HG03025 (cell line): ENCODE data around the gene GJB6.

Experiments used
- ATAC-seq: cut with Tn5 transposase; IDR thresholded peaks from one replicate; pipeline ENCODE4 v1.9.1; 2021; ENCODE audit warnings: mild to moderate bottlenecking, moderate library complexity; ENCODE audit not compliant: unreplicated experiment, low FRiP score

Gene GJB6

DNA sequence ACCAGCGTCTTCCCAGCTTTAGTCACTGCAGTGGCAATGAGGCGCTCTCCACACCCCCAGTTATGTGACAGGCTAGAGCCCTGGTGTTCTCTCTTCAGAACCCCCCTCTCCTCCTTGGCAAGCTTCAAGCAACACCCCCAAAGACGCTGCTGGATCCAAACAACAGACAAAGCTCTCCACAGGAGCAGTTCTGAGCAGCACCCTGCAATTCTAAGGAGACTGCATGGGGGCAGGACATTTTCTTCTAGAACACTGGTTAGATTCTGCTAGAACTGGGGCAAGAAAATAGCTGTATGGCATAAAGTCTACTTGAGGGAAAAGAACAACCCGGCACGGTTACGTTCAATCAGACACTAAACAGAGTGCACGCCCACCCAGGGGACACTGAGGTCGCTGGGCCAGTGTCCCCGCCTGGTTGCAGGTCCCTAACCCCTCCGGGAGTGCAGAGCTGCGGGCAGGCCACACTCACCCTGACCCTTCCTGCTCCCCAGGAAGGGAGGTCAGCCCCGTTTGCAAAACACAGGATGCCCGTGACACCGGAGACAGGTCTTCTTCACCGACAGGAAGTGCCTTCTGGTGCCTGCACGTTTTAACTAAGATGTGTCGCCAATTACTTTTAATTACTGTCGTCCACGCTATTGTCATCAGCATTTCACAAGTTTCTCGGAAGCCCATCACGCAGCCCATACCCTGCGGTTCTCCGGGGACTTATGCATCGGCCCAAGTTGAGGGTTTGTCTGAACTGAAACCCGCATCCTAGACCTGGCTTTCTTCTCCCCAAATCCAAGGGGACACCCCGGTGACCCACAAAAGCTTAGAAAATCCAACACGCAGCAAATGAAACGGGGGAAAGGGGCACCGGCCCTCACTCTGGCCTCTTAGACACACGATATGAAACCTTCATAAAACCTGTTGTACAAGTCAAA, 943 bp downstream of the GJB6 start:
- ATAC-seq: no peak

- ATAC-seq: no peak
These were observed 4.4 kb downstream of the GJB6 start for GRCh38 chr13:20227730-20228129.

GRCh38 chr13:20227288-20227687, 4.8 kb downstream of the GJB6 start:
- no peak for ATAC-seq

DNA sequence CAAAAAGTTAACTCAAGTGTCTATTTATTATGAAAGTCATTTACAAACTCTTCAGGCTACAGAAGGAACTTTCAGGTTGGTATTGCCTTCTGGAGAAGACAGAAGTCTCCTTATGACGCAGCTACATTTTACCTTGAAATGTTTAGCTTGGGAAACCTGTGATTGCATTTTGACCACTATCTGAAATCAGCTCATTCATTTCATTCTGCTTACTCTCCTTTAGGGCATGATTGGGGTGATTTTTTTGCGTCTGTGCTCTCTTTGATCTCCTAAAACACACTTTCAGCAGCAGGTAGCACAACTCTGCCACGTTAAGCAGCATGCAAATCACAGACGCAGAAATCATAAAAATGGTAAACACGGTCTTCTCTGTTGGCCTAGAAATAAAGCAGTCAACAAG, 9.6 kb downstream of the GJB6 start:
- no peak for ATAC-seq

DNA sequence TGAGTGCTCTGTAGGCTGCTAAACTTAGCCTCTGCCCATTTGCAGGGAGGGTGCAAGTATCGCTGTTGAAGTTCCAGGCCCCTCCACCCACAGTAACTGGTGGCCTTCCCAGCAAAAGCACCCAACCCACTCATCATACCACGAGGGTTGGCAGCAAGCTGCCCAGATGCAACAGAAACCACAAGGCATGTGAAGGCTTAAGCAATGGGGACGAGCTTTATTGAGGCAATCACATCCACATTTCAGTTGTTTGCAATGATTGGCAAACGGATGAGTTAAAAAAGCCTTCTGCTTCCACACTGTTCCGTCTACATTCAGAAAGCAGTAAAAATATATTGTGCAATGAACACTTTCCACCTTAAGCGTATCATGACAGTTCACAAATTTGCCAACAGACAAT, 10.3 kb downstream of the GJB6 start:
- no peak for ATAC-seq

DNA sequence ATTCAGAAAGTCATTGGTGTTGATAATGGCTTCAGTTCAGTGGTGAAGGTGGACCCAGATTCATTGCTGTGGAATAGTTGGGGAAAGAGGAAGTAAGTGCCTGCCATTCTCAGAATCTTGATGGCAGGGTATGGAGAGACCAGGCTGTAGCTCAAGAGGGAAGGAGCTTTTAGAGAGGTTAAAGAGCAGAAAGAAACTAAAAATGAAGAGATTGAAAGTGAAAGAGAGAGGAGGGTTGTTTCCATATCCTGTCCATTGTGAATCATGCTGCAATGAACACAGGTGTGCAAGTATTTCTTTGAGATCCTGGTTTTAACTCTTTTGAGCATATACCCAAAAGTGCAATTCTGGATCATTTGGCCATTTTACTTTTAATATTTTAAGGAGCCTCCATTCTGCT, 12.5 kb downstream of the GJB6 start:
- peak; percentile 89 for ATAC-seq

GRCh38 chr13:20217168-20217567, 15.0 kb downstream of the GJB6 start:
- ATAC-seq: no peak

DNA sequence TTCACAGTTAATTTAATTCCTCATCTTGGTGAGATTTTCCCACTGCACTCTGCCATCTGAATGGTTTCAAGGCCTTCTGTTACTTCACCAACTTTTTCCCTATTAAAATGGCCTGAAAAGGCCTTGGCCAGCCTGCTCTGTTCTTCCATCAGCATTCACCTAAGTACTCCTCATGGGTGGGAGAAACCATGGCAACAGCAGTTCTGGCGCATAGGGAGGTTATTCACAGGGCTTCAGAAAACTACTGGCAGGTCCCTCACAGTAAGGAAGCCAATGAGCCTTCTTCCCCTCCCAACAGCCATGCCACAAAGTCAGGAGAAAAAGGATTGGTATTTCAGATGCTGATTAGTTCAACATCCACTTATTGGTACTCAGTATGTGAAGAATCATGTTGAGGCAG, 22.2 kb downstream of the GJB6 start:
- ATAC-seq: no peak

DNA sequence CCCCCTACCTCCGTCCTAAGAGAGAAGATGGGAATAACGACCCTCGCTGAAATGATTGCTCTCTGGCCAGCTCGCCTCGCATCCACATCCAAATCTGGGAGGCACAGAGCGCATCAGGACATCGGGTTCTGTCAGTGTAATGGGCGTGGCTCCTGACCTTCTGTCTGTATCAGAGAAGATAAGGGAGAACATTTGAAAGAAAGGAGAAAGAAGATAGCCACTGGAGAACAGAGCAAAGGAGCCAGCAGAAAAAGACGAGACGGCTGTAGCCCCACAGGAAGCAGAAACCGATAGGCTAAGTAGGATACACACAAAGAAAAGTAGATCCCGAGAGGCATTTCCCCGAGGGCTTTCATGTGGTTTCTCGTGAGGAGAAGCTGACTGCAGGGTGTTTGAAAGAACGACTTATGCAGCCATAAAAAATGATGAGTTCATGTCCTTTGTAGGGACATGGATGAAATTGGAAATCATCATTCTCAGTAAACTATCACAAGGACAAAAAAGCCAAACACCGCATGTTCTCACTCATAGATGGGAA, 25.4 kb downstream of the GJB6 start:
- ATAC-seq: no peak

DNA sequence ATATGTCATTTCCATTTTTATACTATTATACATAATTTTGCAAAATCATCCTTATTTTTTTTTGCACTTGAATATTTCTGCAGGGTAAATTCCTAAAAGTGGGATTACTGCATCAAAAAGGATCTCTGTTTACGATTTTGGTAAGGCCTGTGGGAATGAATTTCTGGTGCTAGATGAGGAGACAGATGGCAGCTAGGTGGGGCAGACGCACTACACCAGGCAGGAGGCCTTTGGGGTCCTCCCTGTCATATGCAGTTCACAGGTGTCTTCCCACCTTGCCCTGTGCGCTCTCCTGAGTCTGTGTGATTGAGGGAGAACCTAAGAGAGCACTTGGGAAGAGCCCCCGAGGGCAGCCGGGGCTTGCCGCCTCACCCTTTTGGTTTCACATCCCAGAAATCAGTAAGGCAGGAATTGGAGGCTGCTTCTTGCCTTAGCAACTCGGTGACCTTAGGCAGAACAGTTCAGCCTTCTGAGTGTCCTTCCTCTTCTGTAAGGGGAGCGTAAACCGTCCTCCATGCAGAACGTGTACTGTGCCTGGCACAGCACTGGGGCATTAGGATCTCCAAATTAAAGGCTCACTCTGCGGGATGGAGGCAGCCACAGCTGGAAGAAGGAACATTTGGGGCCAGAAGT, 25.9 kb downstream of the GJB6 start:
- no peak for ATAC-seq

DNA sequence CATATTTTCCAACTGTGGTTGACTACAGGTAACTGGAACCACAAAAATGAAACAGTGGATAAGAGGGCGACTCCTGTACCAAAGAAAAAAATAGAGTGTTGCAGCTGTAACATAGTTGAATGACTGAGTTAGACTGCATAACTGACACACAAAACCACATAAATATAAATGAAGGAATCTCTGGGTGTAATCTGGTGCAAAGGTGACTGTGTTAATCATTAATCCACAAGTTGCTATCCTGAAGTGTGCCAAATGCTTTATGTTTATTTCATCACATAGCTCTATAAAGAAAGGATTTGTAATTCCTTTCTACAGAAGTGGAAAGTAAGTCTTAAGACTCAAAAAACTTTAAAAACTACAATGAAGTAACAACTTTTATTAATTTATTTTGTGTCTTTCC, 33.3 kb downstream of the GJB6 start:
- no peak for ATAC-seq

GRCh38 chr13:20197361-20197834, 34.7 kb downstream of the GJB6 start:
- no peak for ATAC-seq

- no peak for ATAC-seq
These were observed 36.3 kb downstream of the GJB6 start for GRCh38 chr13:20195801-20196200.

- no peak for ATAC-seq
These were observed 38.0 kb downstream of the GJB6 start for GRCh38 chr13:20193907-20194631.

DNA sequence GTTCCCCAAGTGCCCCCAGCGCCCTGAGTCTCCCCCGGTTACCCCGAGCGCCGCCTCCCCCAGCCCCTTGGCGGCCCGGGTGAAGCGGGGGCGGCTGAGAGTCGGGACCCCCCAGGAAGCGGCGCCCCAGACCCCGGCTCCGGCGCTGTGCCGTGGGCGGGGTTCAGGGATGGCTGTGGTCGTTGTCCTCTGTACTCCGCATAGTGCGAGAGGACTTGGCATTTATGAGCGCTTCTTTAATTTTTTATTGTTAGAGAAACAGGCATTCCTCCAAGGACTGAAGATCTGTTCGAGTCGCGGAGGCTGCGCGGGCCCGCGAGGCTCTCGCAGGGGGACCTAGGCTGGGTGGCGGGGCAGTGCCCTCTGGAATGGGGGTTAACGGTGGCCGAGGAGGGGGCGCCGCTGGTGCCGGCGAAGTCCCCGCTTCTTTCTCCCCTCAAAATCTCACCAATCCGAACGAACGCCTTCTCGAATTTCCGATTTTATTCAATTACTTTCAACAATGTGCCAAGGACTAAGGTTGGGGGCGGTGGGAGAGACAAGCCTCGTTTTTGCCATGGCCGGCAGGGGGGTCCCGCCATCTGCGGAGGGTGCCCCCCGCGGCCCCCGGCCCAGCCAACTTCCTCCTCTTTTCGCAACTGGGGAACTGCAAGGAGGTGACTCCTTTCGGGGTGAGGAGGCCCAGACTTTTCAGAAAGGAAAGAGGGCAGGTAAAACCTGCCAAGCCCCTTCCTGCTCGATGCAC, 38.8 kb downstream of the GJB6 start:
- no peak for ATAC-seq

DNA sequence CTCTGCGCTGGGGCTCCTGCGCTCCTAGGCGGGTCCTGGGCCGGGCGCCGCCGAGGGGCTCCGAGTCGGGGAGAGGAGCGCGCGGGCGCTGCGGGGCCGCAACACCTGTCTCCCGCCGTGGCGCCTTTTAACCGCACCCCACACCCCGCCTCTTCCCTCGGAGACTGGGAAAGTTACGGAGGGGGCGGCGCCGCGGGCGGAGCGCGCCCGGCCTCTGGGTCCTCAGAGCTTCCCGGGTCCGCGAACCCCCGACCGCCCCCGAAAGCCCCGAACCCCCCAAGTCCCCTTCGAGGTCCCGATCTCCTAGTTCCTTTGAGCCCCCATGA, 39.3 kb downstream of the GJB6 start, which contains the start of gene GJB2:
TSS of gene GJB2 (minus strand) at position 103 of the 326 bp plus-strand sequence. CDS start 3,357 bp downstream, outside the sequence.
- no peak for ATAC-seq

DNA sequence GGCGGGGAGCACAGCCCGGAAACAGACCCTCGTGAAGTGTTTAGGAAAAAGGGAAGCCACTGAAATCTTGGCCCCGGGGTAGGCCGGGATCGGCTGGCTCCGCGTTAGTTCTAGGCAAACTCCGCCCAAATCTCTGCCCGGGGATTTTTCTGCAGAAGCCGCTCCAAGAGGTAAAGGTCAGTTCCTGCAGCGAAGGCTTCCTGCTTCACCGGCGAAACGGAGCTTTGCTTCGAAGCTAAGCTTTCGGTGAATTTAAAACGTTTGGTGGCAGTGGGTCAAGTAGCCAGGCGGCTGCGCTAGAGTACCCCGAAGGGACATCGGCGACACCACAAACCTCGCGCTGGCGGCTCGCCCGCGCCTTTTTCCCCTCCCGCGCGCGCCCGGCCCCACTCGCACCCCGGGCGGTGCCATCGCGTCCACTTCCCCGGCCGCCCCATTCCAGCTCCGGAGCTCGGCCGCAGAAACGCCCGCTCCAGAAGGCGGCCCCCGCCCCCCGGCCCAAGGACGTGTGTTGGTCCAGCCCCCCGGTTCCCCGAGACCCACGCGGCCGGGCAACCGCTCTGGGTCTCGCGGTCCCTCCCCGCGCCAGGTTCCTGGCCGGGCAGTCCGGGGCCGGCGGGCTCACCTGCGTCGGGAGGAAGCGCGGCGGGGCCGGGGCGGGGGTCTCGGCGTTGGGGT, 39.8 kb downstream of the GJB6 start:
- no peak for ATAC-seq

GRCh38 chr13:20191311-20192157, 40.6 kb downstream of the GJB6 start:
- no peak for ATAC-seq
